Activated T-cell treated with anti-CD3 and anti-CD28 coated beads for 48 hours (primary cell): ENCODE results near the gene SCO1.
"Not testable (repeated sequence)": the region's sequence is repeated elsewhere in the genome, so short reads cannot be mapped to it uniquely, and the experiment has no call there.

Source experiments
- DNase-seq: peaks from one replicate; pipeline ENCODE4 v3.0.0-alpha.2; 2020; ENCODE audit warnings: low read depth

Gene SCO1

DNA sequence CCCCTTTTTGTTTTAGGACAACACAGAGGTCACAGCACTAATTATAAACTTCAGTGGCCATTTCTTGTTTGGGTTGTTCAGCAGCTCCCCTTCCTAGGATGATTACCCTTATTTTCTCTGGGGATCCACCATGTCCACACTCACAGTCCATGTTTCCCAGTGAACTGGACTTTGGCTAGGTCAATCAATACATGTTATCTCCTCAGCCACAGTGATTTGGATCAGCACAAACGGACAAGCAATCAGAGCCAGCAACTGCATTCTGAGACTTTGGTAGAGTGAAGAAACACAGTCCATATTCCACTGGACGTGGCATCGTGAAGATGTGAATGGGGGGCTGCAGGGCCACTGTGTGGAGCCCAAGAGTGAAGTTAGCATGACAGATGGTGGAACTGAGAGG is 27.9 kb upstream of the SCO1 start:
- DNase-seq: no peak

DNA sequence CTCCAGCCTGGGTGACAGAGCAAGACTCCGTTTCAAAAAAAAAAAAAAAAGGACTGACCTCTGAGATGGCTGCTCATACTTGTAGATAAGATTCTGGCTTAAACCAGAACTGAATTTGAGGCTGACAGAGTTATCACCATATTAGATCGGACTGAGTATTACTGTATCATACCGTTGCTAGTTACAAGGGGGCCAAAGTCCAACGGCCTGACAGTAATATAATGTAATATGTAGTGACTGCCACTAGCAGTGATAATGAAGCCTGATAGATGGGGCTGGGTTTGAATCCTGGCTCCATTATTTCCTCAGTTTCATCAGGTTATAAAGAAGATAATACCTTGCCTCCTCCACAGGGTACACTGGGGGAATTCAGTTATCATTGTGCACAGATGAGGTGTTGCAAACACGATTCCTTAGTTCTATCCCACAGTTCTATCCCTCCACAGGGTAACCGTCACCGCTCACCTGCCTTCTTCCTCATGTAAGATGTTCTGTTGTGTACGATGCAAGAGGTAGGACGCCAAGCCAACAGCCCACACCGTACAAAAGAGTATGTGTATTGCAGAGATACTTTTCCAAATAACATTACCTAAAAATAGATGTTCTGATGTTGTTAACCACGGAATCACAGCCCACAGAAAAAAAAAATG is 27.3 kb upstream of the SCO1 start:
- DNase-seq: no peak

DNA sequence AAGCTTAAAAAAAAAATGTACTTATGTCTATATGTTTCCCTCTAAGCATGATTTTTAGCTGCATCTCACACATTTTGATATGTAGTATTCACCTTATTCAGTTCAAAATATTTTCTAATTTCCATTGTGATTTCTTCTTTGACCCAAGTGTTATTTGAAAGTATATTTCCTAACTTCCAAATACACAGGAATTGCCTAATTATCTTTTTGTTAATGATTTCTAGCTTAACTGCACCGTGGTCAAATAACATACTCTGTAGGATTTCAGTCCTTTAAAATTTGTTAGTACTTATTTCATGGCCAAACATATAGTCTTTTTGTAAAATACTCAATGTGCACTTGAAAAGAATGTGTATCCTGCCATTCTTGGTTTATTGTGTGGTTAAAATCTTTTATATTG is 21.2 kb upstream of the SCO1 start:
- DNase-seq: no peak

DNA sequence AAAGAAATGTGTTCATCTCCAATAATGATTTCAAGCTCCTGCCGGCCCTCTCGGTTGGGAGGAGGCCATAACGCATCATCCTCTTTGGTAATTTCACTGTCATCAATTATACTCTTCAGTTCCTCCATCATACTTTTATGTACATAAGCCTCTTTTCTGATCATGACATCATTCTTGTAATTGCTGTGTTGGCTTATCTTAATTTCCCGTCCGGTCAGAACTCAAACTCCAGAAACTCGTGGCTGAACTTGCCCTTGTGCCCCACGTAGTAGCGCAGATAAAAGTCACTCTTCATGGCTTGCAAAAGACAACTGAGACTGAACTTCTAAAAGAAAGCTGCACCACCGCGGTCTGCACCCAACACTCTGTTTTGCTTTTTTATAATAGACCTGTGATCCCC is 18.9 kb upstream of the SCO1 start:
- no peak for DNase-seq

DNA sequence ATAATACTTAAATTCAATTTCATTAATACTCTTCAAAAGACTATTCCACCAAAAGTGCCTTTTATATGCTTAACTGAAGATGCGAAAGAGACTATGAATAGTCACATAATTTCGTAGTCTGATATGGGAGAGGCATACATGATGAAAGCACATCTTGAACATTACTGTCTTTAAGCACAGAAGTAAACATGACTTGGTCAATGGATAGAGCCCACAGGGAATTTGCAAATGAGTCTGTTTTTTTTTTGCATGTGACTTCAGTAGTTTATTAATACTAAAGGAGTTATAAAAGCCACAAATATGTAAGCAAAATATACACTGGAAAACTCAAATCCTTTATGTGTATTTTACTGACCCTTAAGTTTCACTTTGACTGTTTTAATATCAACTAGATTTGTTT is 16.0 kb upstream of the SCO1 start:
- no peak for DNase-seq

DNA sequence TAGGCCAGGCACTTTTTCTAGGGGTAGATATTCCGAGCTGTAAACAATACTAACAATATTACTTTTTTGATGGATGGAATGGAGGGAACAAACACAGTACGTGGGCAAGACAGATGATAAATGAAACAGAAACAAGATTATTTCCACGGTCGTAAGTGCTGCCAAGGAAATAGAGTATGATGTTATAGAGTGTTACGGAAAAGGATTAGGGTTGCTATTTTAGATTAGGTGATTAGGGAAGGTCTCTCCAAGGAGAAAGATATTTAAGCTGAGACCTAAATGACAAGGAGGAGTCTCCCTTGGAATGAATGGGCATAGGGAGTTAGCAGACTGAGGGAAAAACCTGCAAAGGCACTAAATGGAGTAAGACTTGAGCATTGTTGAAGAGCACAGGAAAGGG is 8.4 kb upstream of the SCO1 start:
- no peak for DNase-seq

DNA sequence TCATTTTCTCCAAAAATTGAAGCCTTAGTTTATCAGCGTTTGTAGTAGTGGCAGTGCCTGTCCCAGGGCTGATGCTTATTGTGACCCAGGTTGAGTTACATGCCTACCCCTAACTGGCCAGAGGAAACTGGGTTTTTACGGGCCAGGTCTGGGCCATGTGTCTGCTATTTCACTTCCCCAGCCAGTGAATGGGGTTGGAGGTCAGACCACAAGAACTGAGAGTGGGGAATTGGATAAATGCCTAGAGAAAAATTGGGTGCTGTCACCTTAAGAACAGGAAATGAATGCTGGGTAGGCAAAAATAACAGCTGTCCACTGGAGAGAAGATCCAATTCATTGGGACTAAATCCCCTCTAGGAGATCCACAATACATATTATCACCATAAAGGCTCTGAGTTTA is 5.2 kb upstream of the SCO1 start:
- DNase-seq: no peak

DNA sequence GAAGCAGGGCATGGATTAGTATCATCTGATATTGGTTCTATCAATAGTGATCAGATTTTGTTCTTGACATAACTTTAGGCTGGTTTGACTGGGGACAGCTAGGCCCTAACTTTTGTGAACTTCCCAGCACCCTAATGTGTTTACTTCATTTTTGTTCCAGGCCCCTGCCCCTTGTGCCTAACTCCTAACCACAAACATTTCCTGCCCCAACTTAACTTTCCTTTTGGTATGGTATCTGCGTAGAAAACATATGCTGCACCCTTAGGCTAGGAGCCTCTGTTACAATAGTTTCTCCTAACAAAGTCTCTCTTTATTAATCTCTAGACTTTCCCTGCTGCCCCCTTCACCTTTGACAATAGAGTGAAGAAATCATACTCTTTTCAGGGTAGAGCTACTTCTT is 2.5 kb upstream of the SCO1 start:
- DNase-seq: no peak

DNA sequence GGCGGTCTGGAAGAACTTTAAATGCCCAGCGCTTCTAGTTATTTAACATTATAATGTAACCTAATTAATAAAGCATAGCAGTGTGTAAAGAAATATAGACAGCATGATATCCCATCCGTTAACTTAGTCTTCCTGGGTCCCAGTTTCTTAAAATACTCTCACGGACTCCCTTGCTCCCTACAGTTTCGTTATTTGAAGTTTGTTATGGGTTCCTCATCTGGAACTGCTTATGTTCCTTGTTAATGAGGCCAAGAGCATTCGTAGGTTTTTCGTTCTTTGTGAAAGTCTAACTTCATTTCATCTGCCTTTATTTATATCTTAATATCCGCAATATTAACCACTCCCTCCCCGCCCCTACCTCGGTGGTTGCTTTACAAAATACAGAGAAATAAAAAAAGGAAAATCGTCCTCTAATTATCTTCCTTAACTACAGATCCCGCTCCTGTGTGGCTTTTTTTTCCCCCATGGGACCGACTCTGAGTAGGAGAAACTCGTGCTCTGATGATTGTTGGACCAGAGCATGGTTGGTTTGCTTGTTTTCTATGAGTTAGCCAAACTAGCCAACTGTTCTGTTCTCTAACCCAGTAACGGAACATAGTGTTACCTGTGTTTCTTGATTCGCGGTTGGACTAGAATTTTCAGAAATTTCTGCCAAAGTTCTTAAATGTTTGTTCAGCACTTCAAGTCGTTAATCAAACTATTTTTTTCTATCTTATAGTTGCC is 924 bp upstream of the SCO1 start:
- DNase-seq: no peak

DNA sequence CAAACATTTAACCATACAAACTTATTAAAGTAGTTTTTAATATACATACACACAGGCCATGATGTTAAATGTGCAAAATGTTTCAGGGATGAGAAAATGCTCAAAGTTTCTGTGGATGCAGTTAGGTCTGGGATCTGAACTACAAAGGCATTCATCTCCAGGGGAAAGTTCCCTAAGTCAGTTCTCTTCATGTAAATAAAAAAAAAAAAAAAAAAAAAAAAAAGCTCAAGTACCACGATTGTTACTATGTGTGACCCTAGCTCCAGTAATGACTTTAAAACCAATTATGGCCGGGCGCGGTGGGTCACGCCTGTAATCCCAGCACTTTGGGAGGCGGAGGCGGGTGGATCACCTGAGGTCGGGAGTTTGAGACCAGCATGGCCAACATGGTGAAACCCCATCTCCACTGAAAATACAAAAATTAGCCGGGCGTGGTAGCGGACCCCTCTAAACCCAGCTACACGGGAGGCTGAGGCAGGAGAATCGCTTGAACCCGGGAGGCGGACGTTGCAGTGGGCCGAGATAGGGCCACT is 1.4 kb downstream of the SCO1 start:
- not testable (repeated sequence) for DNase-seq

DNA sequence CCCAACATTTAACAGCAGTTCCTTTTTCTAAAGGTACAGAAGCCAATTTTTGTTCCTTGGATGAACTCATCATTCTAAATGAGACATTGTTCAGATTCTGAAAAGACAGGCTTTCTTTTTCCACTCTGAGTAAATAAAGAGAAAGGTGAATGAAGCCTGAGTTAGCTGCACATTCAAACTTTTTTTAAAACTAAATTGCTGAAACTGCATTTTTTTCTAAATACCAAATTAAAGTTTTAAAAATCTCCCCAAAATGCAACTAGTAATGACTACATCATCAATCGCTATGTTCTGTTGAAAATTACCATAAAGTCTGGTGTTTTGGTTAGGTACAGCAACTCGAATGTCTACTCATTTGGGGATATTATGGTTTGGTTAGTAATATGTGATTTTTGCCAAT is 9.8 kb downstream of the SCO1 start:
- no peak for DNase-seq

DNA sequence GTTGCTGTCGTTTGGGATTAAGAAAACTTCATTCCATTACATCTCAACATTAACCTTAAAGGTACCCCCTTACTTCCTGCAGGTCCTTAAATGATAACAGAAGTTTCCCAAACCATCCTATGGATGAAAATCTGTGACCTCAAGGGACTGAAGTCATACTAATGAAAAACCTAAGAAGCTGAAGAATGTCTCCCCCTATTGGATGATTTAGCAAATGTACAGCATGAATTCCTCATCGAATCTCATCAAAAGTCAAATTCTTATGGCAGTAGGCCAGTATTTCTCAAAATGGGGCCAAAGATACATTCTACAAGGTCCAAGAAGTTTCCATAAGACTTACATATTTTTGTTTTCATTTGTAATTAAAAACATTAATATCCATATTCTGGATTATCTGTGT is 13.5 kb downstream of the SCO1 start:
- DNase-seq: no peak

DNA sequence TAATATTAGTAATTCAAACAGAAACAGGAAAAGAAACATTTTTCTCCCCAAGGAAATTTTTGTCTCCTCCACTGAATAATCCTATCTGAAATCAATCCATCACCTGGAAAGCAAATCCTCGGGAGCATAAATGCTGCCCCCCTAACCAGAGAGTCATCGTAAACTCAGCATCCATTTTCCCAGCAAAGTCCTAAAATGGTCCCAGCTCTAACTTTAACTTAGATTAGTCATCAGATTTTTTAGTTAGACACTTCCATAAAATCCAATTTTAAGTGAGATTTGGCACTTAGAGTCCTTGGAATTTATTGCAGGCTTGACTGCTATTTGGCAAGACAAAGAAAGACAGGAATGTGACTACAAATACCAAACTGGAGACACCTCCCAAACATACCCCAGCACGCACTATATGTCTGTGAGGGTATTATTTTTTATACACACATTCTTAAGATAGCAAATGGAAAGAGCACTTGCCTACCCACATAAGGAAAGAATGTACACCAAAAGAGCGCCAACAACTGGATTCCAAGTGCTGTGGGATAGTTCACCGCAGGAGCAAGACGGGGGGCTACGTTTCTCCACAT is 15.4 kb downstream of the SCO1 start:
- no peak for DNase-seq

DNA sequence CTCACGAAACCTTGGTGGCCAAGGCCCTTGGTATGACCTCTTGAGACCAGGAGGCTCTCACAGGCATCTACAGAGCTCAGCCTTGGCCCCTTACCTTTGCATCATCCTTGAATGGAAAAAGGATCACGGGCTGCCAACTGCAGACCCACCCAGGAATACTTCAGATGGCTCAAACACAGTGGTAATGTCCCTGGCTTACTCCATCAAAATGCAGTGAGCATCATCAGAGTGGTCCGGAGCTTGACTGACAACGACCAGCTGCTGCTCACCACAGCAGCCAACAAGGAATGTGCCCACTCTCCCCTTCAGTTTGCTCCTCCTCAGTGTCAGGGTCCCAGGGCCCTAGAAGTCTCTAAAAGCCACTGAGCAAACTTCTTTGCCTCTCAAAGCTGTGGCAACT is 22.6 kb downstream of the SCO1 start:
- DNase-seq: no peak

DNA sequence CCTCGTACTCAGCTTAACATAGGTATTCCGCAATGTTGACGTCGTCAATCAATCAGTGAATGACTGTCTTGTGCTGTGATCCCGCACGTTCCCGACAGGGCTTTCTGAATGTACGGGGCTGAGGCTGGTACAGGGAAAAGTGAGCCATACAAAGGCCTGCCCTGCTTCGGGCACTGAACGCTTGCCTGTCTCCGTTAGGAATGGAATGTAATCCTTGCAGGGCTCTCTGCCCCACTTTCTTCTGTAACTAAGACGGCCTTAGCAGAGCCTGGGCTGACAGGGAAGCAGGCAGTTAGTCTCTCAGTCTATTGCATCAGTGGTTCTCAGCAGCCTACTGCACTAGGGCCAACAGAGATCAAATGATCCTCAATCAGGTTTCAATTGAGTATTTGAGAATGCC is 24.0 kb downstream of the SCO1 start:
- no peak for DNase-seq

DNA sequence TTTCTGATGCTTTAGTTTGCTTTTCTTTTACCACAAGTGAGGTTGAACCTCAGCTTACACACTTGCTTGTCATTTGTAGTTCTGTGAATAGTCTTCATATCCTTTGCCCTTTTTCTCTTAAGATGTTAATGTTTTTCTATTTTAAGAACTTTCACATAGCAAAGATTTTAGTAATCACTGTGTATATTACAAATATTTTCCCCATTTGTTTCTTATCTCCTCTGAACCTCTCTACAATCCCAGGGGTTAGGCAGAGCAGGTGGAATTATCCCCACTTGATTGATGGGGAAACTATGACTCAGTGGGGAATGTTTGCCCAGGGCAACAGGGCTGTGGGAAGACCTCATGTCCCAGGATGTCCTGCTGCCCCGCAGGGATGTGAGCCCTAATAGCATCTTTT is 28.6 kb downstream of the SCO1 start:
- no peak for DNase-seq

DNA sequence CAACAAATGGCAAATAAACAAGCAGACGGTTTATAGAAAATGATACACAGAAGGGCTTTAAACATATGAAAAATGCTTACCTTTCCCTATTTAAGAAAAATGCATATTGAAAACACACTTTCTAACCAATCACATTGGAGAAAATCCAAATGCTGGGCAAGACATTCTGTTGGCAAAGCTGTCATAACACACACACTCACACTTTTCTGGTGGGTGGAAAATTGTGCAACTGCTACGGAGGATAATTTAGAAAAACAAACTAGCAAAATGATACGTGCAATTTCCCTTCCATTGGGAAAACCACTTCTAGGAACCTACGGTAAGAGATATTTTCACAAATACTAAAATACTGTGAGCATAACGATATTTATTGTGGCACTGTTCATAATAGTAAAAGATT is 30.4 kb downstream of the SCO1 start:
- DNase-seq: no peak

DNA sequence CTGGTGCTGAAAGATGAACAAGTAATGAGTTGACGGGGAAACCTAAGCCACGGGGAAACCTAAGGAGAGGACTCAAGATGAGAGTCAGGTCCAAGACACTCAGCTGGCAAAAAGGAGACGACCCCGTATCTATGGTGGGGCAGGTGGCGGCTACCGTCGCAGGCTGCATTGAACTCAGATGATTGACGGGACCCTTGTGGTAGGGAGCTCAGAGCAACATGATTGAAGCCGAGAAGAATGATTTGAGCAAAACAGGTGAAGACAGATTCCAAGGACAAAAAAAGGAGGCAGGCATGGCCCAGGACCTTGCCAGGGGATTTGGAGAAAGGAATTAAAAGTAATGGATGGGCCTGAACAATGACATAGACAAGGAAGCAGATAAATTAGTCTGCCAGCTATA is 32.8 kb downstream of the SCO1 start:
- DNase-seq: no peak

DNA sequence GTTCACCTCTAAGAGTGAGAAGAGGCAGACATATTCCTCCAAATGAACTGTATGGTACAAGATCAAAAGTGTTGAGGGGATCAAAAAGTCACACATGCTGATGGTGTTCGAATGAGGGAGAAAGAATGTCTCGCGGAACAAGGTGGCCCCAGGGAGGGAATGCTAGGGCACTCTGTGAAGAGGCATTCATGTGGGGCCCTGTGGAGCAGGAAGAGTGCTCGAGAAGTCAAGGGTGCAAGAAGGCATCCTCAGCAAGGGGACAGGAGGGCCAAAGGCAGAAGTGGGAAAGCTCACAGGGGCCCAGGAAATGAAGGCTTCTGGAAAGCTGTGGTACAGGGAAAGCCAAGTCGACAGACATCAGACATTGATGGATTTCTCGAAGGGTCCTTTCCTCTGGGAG is 34.1 kb downstream of the SCO1 start:
- DNase-seq: no peak

DNA sequence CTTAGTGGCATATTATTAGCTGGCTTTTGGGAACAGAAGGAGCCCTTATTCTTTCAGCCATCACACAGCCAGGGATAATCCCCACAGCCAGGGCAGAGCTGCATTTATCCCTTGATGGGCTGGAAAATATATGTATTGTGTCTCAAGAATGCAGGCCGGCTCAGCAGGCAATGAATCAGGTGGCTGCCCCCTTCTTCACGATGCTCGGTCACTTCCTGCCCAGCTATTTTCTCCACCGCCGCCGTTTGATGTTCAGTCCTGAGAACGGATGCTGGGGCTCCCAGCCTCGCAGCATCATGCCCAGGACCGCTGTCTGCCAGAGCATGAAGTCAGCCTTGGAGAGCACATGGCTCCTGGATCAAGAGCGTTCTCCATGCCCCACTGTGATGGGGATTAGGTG is 35.9 kb downstream of the SCO1 start:
- DNase-seq: no peak

DNA sequence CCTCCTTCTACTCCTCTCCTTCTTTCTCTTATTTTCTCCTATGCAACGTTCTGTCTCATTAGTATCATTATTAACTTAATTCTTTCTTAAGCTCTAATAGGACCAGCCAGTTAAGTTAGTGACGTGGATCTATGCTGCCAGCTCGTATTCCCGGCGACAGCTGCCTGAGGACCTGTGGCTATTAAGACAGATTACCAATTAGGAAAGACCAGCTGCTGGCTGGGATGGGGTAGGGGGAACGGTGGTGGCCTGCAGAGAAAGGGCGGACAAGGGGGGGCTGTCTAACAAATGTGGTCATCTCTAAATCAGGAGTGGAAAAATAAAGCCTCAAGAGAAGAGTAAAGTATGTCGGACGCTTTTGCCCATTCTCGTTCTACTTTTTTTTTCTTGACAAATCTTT is 39.5 kb downstream of the SCO1 start:
- no peak for DNase-seq

DNA sequence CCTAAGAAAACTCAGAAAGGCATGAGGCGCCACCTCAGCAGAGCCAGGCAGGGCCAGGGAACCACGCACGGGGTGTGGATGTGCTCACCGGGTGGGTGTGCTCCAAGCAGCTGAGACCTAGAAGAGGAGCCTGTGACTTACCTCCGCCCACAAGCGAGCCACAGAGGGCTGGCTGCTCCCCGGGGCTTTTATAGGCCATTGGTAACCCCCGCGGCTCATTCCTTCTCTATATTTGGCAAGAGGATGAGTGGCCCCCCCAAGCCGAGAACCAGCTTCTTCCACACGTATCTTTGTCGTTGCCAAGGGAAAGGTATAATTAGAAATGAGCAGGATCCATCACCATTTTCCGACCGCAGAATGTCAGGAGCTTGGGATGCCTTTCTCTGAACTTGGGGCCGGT is 40.2 kb downstream of the SCO1 start, which contains the start of gene MYH3:
TSS of gene MYH3 (minus strand) at position 162 of the 400 bp plus-strand sequence. CDS start 2,245 bp downstream, outside the sequence.
- DNase-seq: no peak

DNA sequence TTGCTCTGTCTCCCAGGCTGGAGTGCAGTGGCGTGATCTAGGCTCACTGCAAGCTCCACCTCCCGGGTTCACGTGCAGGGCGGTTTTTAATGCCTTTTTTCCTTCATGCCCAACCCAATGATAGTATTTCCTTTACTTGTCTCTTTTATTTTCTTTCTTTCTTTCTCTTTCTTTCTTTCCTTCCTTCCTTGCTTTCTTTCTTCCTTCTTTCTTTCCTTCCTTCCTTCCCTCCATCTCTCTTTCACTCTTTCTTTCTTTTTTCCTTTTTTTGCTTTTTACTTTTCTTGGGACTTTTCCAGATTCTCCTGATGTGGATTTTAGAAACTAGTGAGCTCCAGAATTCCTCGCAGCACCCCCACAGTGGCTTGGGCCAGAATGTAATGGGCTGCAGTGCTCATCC is 43.3 kb downstream of the SCO1 start:
- no peak for DNase-seq
